NCI-H146 treated with DMSO at 0.1 percent for 48 hours (cell line): ENCODE data around the gene ADGRG7.
A peak's percentile ranks its signal among the peaks of the same experiment; 100 is the strongest.

Experiments
- DNase-seq: peaks from one replicate; lab custom pipeline; 2025; ENCODE audit not compliant: unreplicated experiment; lab: John Stamatoyannopoulos, UW

The ADGRG7 gene

GRCh38 chr3:100697172-100697571 is 87.8 kb downstream of the ADGRG7 start:
- no peak for DNase-seq

DNA sequence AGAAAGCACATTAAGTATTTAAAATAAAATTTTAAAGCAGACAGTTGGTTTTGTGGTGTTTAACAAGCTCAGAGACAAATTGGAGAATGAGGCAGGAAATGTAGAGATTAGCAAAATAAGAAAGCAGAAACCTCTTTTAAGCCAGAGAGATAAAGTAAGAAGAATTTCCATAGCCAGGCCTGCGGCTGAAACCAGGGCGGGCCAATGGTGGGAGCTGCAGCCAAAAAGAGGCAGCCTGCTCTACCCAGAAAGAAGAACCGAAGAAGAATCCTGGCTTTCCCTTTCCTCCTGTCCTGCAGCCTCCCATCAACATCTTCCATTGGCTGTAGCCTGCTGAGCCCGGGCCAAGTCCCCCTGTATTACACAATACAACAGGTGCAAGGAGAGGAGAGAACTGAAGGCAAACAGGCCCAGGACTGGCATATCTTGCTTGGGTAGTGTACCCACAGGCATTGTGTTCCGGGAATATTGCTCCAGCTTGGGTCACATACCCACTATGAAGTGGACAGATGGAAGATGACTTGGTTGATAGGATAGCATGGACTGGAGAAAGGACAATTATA is 88.4 kb downstream of the ADGRG7 start:
- no peak for DNase-seq

DNA sequence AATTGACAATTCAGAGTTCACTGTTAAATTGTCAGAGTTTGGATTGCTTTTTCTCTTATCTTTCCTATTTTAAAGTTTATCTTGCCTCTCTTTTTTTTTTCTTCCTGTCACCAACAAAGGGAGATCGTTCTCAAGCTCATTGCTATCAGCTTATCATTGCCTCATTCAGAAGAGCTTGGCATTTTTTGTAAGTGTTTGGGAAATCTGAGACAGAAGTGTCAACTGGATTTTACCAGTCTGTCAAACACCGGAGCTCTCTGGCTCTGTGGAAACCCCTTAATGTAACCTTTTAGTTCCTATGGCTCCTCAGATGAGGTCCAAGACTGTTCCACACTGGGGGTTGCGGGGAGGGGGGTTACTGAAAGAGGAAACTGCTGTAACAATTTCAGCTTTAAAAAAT is 89.3 kb downstream of the ADGRG7 start:
- DNase-seq: no peak

- no peak for DNase-seq
Observed at GRCh38 chr3:100700708-100701107, 91.3 kb downstream of the ADGRG7 start.

- no peak for DNase-seq
Observed at GRCh38 chr3:100702082-100702979, 92.9 kb downstream of the ADGRG7 start.

GRCh38 chr3:100702980-100703345 is 93.6 kb downstream of the ADGRG7 start:
- DNase-seq: no peak

GRCh38 chr3:100703865-100704264 is 94.5 kb downstream of the ADGRG7 start:
- no peak for DNase-seq

- DNase-seq: no peak
Observed at GRCh38 chr3:100706365-100706764, 97.0 kb downstream of the ADGRG7 start.

DNA sequence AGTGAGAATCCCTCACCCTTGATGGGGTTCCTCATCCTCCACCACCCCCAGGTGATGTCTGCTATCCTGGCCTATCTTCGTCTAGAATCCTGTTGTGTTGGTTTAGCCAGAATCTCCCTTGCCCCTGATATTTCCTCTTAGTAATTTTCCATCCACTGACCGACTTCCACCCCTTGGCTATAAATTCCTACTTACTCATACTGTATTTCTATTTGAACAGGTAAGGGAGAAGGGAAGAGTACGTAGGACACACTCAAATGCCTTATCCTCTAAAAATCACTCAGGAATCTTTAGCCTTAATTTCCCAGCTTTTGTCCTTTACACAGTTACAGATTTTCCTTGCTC is 99.2 kb downstream of the ADGRG7 start:
- no peak for DNase-seq

DNA sequence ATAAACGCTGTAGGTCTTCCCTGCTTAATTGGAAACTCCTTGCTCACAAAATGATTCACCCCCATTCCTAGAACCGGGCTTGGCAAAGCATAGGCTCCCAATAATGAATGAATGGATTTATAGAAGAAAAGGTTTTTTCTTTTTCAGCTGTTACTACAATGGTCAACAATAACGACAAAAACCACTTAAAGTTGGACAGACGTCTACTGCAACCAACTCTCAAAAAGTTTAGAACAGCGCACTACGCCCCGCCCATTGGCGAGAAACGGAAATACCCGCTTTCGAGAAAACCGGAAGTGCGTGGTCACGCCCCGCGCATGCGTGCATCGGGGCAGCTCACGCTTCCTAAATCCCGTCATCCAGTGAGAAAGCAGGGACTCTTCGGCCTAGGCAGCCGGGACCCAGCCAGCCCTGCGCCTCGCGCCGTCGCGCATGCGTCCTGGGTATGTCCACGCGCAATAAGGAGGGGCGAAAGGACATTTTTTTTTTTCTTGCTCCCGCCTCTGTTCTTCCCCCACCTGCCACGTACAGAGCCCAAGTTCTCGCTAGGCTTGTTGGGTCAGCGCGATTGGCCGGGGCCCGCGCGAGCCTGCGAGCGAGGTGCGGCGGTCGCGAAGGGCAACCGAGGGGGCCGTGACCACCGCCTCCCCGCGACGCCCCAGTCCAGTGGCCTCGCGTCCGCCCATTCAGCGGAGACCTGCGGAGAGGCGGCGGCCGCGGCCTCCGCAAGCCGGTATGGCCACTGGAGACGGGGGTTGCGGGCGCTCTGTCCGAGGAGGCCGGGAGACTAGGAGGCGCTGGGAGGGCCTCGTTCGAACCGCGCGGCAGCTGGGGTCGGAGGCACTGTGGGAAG is 99.8 kb downstream of the ADGRG7 start, which contains the start of gene TFG:
TSS of gene TFG (plus strand) at position 506 of the 853 bp plus-strand sequence. CDS start 4,192 bp downstream, outside the sequence.
- peak; percentile 96 for DNase-seq

- peak; percentile 4 for DNase-seq
Observed at GRCh38 chr3:100709842-100710260, 100.5 kb downstream of the ADGRG7 start.

DNA sequence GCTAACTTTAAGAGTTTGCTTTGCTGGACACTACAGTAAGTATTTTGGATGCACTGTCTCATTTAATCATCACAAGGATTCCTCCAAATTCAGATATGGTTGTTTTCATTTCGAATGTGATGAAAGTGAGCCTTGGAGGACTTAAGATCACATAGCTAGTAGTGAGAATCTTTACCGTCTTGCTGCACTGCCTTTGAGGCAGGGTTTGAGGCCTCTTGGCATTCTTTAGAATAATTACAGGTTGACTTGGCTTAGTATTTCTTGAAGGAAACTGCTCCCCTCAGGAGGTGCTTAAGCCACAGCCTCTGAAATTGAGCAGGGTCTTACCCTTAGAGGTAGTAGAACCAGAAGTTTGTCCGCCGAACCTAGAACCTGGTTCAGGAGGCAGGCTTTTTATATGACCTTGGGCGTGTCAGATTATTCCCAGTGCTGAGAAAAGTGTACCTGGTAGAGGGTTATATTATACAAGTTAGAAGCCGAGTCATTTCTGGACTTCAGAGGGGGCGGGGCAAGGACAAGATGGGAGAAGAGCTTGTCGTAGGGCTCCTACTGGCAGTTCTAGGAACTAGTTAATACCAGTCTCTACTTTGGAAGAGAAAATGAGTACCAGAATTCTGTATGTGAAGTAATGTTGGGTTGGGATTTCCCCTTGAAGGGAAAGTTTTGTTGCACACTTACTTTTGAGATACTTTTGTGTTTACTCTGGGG is 101.0 kb downstream of the ADGRG7 start:
- DNase-seq: no peak

- DNase-seq: no peak
Observed at GRCh38 chr3:100715176-100715575, 105.8 kb downstream of the ADGRG7 start.

DNA sequence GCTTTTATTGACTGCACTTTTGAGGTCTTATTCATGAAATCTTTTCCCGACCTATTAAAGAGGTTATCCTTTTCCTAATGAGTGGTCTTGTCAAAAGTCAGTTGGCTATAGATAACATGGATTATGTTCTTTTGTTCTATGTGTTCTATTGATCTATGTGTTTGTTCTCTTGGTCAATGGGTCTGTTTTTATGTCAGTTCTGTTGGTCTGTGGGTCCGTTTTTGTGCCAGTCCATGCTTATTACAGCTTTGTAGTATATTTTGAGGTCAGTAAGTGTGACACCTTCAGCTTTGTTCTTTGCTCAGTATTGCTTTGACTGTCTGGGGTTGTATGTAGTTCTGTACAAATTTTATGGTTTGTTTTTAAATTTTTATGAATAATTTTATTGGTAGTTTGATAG is 107.7 kb downstream of the ADGRG7 start:
- DNase-seq: no peak

DNA sequence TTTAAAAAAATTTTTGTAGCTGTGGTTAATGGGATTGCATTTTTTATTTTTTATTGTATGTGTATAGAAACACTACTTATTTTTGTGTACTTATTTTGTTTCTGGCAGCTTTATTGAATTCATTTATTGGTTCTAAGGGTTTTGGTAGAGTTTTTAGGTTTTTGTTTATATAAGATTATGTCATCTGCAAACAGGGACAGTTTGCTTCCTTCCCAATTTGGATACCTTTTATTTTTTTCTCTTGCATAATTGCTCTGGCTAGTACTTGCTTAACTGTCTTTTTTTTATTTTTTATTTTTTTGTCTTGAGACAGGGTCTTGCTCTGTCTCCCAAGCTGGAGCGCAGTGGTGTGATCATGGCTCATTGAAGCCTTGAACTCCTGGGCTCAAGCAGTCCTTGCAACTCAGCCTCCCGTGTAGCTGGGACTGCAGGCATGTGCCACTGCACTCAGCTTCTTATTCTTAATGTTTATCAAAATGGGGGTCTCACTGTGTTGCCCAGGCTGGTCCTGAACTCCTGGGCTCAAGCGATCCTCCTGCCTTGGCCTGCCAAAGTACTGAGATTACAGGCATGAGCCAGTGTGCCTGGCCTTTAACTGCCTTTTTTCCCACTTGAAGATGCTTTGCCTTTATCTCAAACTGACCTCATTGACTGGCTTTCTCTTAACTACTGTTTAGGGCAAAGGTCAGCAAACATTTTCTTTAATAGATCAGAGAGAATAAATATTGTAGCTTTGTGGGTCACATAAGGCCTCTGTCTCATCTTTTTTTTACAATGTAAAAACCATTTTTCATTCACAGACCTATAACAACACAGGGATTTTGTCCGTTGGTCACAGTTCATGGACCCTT is 108.5 kb downstream of the ADGRG7 start:
- DNase-seq: no peak

DNA sequence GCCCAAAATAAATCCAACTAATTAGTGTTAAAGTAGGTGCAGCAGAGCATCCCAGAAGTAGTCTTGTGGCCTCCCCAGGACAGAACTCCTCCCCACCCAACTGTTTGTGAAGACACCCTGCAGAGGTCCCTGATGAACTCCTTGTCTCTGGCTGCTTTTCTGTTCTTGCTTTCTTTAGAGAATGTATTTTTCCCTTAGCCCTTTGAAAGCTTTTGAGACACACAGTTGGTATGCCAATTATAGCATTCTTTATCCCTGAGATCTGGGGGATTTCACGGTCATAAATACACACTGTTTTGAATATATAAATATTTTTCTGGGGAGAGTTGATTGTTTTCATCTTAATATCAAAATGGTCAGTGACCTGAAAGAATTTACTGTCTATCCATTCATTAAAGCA is 109.7 kb downstream of the ADGRG7 start:
- DNase-seq: no peak

DNA sequence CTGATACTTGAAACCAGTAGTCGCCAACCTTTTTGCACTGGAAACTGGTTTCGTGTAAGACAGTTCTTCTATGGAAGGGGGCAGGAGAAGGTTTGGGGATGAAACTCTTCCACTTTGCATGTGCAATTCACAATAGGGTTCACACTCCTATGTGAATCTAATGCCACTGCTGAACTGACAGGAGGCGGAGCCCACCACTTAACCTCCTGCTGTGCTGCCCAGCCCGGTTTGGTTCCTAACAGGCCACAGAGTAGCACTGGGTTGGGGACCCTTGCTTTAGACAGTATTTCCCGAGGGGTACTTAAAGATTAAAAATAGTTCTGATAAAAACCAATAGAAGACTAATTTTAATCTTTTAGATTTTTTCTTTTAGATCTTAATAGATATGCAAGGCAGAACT is 111.0 kb downstream of the ADGRG7 start:
- no peak for DNase-seq

GRCh38 chr3:100725935-100726513 is 116.6 kb downstream of the ADGRG7 start:
- DNase-seq: no peak

DNA sequence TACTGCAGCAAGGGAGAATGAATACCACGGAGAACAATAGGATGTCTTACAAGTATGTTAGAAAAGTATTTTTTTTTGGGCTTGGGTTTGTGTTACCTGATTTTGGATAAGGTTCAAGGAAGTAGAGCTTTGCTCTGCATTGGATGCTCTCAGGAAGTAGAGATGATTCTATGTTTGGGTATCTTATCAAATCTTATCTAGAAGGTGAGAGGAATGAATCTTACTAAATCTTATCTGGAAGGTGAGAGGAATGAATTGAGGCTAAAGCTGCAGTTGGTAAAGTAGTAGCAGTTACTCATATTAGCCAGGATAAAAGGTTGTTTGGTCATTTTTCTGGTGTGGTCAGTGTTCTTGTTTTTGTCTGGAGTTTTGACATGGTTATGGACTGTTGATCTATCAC is 117.3 kb downstream of the ADGRG7 start:
- no peak for DNase-seq

DNA sequence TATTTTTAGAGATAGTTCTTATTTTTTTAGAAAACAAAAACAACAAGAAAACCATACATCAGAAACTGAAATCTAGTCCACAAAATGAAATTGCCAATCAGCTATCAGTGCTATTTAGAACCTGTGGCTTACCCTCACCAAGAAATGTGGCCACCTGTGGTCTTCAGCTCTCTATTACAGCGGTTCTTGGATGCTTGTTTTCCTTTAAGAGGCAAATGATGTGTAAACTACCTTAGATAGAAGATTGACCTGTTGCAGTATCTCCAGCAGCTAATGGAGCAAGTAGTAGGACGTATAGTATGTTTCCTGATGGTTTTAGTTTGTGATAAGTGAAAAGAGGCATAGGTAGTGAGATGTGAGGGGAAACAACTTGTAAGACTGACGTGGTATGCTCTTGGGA is 121.1 kb downstream of the ADGRG7 start:
- DNase-seq: no peak
